ENCODE data around the gene GGA1.

The GGA1 gene

GRCh38 chr22:37632174-37633088 is 23.8 kb downstream of the GGA1 start:
- Histone ChIP-seq H3K27me3 (ENCODE audit: control insufficient read depth in 1 of 2, insufficient read depth in 2 of 2, low read length in 2 of 2) (no peaks in the 10 kb centered on the region), H3K27ac (ENCODE audit: low read length) (peak overlapping the region; percentile 73), H3K9ac (ENCODE audit: low read length in 2 of 2) (no peak overlapping the region), H3K4me1 (ENCODE audit: control insufficient read depth, insufficient read depth, low read length) (peaks cover 47% of the 10 kb centered on the region), H3K4me3 (ENCODE audit: low read length in 2 of 2) (no peak overlapping the region), H3K36me3 (ENCODE audit: control insufficient read depth in 2 of 2, insufficient read depth in 2 of 2, low read length in 2 of 2) (peaks cover 17 to 18% of the 10 kb centered on the region in 2 donors), H3K9me3 (ENCODE audit: control insufficient read depth in 2 of 2, low read length in 2 of 2) (no peaks in the 10 kb centered on the region)

GRCh38 chr22:37633089-37633624 is 24.5 kb downstream of the GGA1 start:
- peak overlapping the region; percentile 54 to 58 for H3K9ac ChIP-seq (ENCODE audit: low read length in 2 of 2)
- H3K9me3 ChIP-seq (ENCODE audit: control insufficient read depth in 2 of 2, low read length in 2 of 2), result no peaks in the 10 kb centered on the region
- H3K36me3 ChIP-seq (ENCODE audit: control insufficient read depth in 2 of 2, insufficient read depth in 2 of 2, low read length in 2 of 2), result peaks cover 17 to 18% of the 10 kb centered on the region in 2 donors
- peak overlapping the region in 1 of 2 donors; percentile 62 for H3K4me3 ChIP-seq (ENCODE audit: low read length in 2 of 2)
- H3K27ac ChIP-seq (ENCODE audit: low read length), result peak overlapping the region; percentile 73
- peaks cover 40% of the 10 kb centered on the region for H3K4me1 ChIP-seq (ENCODE audit: control insufficient read depth, insufficient read depth, low read length)
- no peaks in the 10 kb centered on the region for H3K27me3 ChIP-seq (ENCODE audit: control insufficient read depth in 1 of 2, insufficient read depth in 2 of 2, low read length in 2 of 2)

GRCh38 chr22:37633625-37634416 is 25.2 kb downstream of the GGA1 start:
- Histone ChIP-seq H3K9ac (ENCODE audit: low read length in 2 of 2) (peak overlapping the region; percentile 54 to 58), H3K9me3 (ENCODE audit: control insufficient read depth in 2 of 2, low read length in 2 of 2) (no peaks in the 10 kb centered on the region), H3K27ac (ENCODE audit: low read length) (peak overlapping the region; percentile 73), H3K36me3 (ENCODE audit: control insufficient read depth in 2 of 2, insufficient read depth in 2 of 2, low read length in 2 of 2) (peaks cover 15 to 18% of the 10 kb centered on the region in 2 donors), H3K27me3 (ENCODE audit: control insufficient read depth in 1 of 2, insufficient read depth in 2 of 2, low read length in 2 of 2) (no peaks in the 10 kb centered on the region), H3K4me1 (ENCODE audit: control insufficient read depth, insufficient read depth, low read length) (peaks cover 40% of the 10 kb centered on the region), H3K4me3 (ENCODE audit: low read length in 2 of 2) (peak overlapping the region; percentile 34 to 62)

GRCh38 chr22:37634417-37634924 is 25.8 kb downstream of the GGA1 start:
- H3K27me3 ChIP-seq (ENCODE audit: control insufficient read depth in 1 of 2, insufficient read depth in 2 of 2, low read length in 2 of 2), result peaks cover 0 to 4% of the 10 kb centered on the region in 2 donors
- H3K9ac ChIP-seq (ENCODE audit: low read length in 2 of 2), result peak overlapping the region; percentile 54 to 55
- H3K4me3 ChIP-seq (ENCODE audit: low read length in 2 of 2), result peak overlapping the region; percentile 34 to 62
- H3K4me1 ChIP-seq (ENCODE audit: control insufficient read depth, insufficient read depth, low read length), result peaks cover 45% of the 10 kb centered on the region
- peaks cover 11 to 14% of the 10 kb centered on the region in 2 donors for H3K36me3 ChIP-seq (ENCODE audit: control insufficient read depth in 2 of 2, insufficient read depth in 2 of 2, low read length in 2 of 2)
- no peaks in the 10 kb centered on the region for H3K9me3 ChIP-seq (ENCODE audit: control insufficient read depth in 2 of 2, low read length in 2 of 2)
- peak overlapping the region; percentile 73 for H3K27ac ChIP-seq (ENCODE audit: low read length)

- peaks cover 0 to 8% of the 10 kb centered on the region in 2 donors for H3K27me3 ChIP-seq (ENCODE audit: control insufficient read depth in 1 of 2, insufficient read depth in 2 of 2, low read length in 2 of 2)
- H3K4me3 ChIP-seq (ENCODE audit: low read length in 2 of 2), result no peak overlapping the region
- peaks cover 8 to 10% of the 10 kb centered on the region in 2 donors for H3K36me3 ChIP-seq (ENCODE audit: control insufficient read depth in 2 of 2, insufficient read depth in 2 of 2, low read length in 2 of 2)
- peak overlapping the region; percentile 73 for H3K27ac ChIP-seq (ENCODE audit: low read length)
- peaks cover 45% of the 10 kb centered on the region for H3K4me1 ChIP-seq (ENCODE audit: control insufficient read depth, insufficient read depth, low read length)
- H3K9ac ChIP-seq (ENCODE audit: low read length in 2 of 2), result no peak overlapping the region
- H3K9me3 ChIP-seq (ENCODE audit: control insufficient read depth in 2 of 2, low read length in 2 of 2), result no peaks in the 10 kb centered on the region
These were observed 26.5 kb downstream of the GGA1 start for GRCh38 chr22:37635157-37635556.

GRCh38 chr22:37636186-37636948 is 27.7 kb downstream of the GGA1 start:
- Histone ChIP-seq H3K27ac (ENCODE audit: low read length) (no peak overlapping the region), H3K9me3 (ENCODE audit: control insufficient read depth in 2 of 2, low read length in 2 of 2) (no peaks in the 10 kb centered on the region), H3K9ac (ENCODE audit: low read length in 2 of 2) (peak overlapping the region in 1 of 2 donors; percentile 29), H3K36me3 (ENCODE audit: control insufficient read depth in 2 of 2, insufficient read depth in 2 of 2, low read length in 2 of 2) (peaks cover 4% of the 10 kb centered on the region in 2 donors), H3K4me3 (ENCODE audit: low read length in 2 of 2) (no peak overlapping the region), H3K4me1 (ENCODE audit: control insufficient read depth, insufficient read depth, low read length) (peaks cover 48% of the 10 kb centered on the region), H3K27me3 (ENCODE audit: control insufficient read depth in 1 of 2, insufficient read depth in 2 of 2, low read length in 2 of 2) (peaks cover 0 to 11% of the 10 kb centered on the region in 2 donors)

- Histone ChIP-seq H3K27me3 (ENCODE audit: control insufficient read depth in 1 of 2, insufficient read depth in 2 of 2, low read length in 2 of 2) (peaks cover under 1 to 13% of the 10 kb centered on the region in 2 donors), H3K4me3 (ENCODE audit: low read length in 2 of 2) (no peak overlapping the region), H3K36me3 (ENCODE audit: control insufficient read depth in 2 of 2, insufficient read depth in 2 of 2, low read length in 2 of 2) (peaks cover 0 to 3% of the 10 kb centered on the region in 2 donors), H3K27ac (ENCODE audit: low read length) (no peak overlapping the region), H3K4me1 (ENCODE audit: control insufficient read depth, insufficient read depth, low read length) (peaks cover 48% of the 10 kb centered on the region), H3K9me3 (ENCODE audit: control insufficient read depth in 2 of 2, low read length in 2 of 2) (no peaks in the 10 kb centered on the region), H3K9ac (ENCODE audit: low read length in 2 of 2) (peak overlapping the region in 1 of 2 donors; percentile 29)
These were observed 28.3 kb downstream of the GGA1 start for GRCh38 chr22:37636949-37637273.

- no peak overlapping the region for H3K9ac ChIP-seq (ENCODE audit: low read length in 2 of 2)
- H3K4me1 ChIP-seq (ENCODE audit: control insufficient read depth, insufficient read depth, low read length), result peaks cover 46% of the 10 kb centered on the region
- no peaks in the 10 kb centered on the region for H3K36me3 ChIP-seq (ENCODE audit: control insufficient read depth in 2 of 2, insufficient read depth in 2 of 2, low read length in 2 of 2)
- peaks cover 2 to 13% of the 10 kb centered on the region in 2 donors for H3K27me3 ChIP-seq (ENCODE audit: control insufficient read depth in 1 of 2, insufficient read depth in 2 of 2, low read length in 2 of 2)
- no peaks in the 10 kb centered on the region for H3K9me3 ChIP-seq (ENCODE audit: control insufficient read depth in 2 of 2, low read length in 2 of 2)
- H3K4me3 ChIP-seq (ENCODE audit: low read length in 2 of 2), result peak overlapping the region in 1 of 2 donors; percentile 66
- no peak overlapping the region for H3K27ac ChIP-seq (ENCODE audit: low read length)
These were observed 29.9 kb downstream of the GGA1 start for GRCh38 chr22:37638391-37639069.

GRCh38 chr22:37639070-37639760 is 30.6 kb downstream of the GGA1 start, which contains the start of gene SH3BP1:
Gene SH3BP1 (plus strand): TSS chr22:37639669. CDS start chr22:37639788, 119 bp downstream.
- H3K27ac ChIP-seq (ENCODE audit: low read length), result no peak within 1 kb of the TSS
- peaks cover 42% of the 10 kb centered on the region for H3K4me1 ChIP-seq (ENCODE audit: control insufficient read depth, insufficient read depth, low read length)

More at GRCh38 chr22:37639070-37639760, 30.6 kb downstream of the GGA1 start, which contains the start of gene SH3BP1:
- H3K9ac ChIP-seq (ENCODE audit: low read length in 2 of 2), result peak within 1 kb of the TSS; percentile 29 to 45
- H3K9me3 ChIP-seq (ENCODE audit: control insufficient read depth in 2 of 2, low read length in 2 of 2), result no peaks in the 10 kb centered on the region
- peaks cover 2 to 13% of the 10 kb centered on the region in 2 donors for H3K27me3 ChIP-seq (ENCODE audit: control insufficient read depth in 1 of 2, insufficient read depth in 2 of 2, low read length in 2 of 2)
- no peaks in the 10 kb centered on the region for H3K36me3 ChIP-seq (ENCODE audit: control insufficient read depth in 2 of 2, insufficient read depth in 2 of 2, low read length in 2 of 2)
- H3K4me3 ChIP-seq (ENCODE audit: low read length in 2 of 2), result peak within 1 kb of the TSS; percentile 59 to 66

Measured in stomach smooth muscle (tissue), 2 donors.